ENCODE measurements around the gene ECHDC1.
"Not testable (repeated sequence)": the region's sequence is repeated elsewhere in the genome, so short reads cannot be mapped to it uniquely, and the experiment has no call there.

ECHDC1 gene, protein sequence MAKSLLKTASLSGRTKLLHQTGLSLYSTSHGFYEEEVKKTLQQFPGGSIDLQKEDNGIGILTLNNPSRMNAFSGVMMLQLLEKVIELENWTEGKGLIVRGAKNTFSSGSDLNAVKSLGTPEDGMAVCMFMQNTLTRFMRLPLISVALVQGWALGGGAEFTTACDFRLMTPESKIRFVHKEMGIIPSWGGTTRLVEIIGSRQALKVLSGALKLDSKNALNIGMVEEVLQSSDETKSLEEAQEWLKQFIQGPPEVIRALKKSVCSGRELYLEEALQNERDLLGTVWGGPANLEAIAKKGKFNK

DNA sequence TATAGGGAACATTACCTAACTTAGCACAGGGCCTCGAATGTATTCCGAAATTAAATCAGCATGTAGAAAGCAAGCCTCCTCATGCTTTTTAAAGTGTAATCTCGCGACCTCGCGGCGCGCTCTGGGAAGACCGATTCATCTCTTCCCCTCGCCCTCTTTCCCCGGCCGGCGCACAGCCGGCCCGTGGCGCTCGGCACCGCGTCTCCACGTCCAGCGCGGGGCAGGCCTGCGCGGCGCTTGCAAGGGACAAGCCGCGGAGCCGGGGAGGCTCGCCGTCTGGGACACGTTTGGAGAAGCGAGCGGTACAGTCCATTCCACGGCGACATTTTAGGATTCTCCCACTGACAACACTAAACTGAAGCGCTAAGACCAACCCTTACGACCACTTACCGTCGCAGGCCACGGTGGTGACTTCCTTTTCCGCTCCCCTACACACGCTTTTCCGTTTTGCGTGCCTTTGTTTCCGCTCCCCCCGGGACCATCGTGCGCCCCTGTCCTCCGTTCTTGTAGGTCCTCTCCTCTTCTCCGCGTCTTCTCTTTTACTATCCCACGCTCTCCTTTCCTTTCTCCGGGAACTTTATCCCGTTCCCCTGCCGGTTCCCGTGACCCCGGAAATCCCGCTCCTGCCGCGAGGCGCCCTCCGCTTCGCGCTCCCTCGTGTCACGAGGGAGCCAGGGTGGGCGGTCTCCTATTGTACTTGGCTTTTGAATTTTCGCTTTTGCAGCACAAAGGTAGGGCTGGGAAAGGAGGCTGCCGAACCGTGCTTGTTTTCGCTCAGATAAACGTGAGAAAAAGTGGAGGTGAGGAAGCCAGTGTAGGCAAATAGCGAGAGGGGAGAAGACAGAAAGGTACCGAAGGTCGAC, at the start of gene ECHDC1:
ECHDC1 (minus strand) TSS at position 664 of the 863 bp plus-strand sequence. CDS start 12,581 bp downstream, outside the sequence.
- peak; percentile 74 for DNase-seq (ENCODE audit: low spot score)

DNA sequence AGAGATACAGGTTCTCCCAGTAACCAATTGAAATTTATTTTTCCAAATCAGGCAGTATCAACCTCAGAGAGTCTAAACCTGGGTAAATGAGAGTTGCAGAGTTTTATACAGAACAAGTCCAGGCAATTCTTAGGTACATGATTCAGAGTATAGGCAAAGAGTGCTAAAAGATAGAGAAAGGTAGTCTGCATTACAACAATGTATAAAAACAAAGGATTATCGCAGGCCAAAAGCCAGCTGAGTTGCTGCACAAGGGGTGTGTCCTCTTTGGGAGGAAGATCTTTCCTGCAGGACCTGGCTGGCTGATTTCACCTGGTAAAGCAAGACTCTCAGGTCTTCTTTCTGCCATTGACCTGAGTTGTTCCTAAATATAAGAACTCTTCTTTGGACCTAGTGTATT, 48.9 kb upstream of the ECHDC1 start:
- DNase-seq (ENCODE audit: low spot score), result no peak

DNA sequence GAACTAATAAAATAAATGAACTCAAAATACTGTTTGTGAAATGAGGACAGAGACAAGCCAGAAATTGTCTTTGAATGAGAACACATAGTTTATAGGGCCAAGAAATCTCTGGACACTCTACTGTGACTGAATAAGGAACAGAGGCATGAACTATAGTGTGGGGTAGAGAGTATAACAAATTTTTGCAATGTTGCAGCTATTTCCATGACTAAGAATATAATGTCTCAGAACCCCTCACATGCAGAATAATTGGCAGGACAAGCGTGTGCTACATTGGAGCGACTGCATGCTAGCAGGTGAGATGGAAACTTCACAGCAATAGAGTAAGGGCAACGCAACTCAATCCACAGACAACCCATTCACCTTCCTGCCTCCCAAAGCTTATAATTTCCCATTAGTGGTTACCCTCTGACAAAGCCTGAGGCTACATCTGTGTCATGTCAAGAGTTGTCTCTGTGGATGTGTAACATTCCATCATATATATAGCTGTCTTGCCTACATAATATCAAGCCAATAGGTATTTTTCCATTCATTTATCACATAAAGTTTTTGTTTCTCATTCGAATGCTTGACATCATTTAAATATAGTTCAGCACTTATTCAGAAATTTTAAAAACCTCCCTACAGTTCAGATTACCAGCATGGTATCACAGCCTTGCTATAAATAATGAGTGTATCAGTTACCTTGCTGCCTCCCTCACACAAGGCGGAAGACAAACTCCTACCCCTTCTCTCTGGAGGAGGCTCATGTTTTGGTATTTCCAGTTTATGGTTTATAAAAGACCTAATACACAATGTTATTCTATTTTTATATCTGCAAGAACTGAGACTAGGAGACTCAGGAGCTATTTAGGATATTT, 47.9 kb upstream of the ECHDC1 start:
- peak; percentile 3 for DNase-seq (ENCODE audit: low spot score)

DNA sequence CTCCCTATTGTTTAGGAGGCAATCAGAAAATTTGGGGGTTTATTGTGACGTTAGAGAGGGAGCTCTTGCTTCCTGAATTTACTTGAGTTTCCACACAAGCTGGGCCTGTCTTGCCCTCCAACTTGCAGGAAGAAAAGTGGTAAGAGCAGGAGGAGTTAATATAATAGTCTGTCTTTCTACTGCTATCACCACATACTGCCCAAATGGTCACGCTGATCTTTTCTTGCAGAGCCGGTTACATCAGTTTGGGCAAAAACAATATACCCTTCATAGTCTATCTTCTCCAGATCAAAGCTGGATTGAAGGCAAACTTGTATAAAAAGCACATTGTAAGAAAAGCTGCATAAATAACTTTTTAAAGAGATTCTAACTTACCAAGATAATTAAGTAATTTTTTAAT, 46.3 kb upstream of the ECHDC1 start:
- DNase-seq (ENCODE audit: low spot score), result no peak

DNA sequence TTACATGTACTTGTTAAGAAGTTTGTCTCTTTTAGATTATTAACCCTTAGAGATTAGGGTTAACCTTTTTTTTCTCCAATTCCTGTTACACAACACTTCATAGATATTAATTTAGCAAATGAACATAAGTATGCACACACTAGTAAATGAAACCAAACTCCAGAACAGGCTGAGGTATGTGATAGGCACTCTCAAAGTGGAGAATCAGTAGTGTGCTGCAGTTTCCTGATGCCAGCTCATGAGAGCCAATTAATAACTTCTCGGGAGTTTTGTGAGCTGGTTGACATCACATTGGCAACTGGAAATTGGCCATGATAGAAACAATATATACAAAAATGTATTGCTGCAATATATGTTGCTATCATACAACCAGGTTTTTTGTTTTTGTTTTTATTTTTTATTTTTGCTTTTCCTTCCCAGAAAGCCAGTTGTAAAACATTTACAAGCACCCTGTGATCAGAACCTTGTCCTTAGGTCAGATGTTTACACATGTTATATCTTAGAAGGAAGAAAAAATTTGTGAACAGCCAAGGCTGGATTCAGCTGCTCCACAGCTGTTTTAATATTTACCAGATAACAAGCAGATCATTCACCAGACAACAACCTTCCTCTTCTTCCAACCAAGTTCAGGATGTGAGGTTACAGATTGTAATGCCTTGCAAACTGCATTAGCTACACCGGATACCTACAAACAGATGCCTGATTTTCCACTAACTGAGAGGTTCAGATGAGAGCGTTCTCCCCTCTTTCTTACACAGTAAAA, 42.4 kb upstream of the ECHDC1 start:
- DNase-seq (ENCODE audit: low spot score), result no peak

DNA sequence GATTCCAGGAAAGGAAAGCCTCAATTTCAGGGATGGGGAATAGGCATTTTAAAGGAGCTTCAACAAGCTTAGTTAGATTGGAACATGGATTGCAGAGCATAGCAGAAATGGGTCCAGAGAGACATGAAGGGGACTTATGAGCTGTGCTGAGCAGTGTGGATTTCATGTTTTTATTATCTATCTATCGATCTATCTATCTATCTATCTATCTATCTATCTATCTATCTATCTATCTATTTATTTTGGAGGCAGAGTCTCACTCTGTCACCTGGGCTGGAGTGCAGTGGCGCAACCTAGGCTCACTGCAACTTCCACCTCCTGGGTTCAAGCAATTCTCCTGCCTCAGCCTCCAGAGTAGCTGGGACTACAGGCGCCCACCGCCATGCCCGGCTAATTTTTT, 41.4 kb upstream of the ECHDC1 start:
- not testable (repeated sequence) for DNase-seq (ENCODE audit: low spot score)

DNA sequence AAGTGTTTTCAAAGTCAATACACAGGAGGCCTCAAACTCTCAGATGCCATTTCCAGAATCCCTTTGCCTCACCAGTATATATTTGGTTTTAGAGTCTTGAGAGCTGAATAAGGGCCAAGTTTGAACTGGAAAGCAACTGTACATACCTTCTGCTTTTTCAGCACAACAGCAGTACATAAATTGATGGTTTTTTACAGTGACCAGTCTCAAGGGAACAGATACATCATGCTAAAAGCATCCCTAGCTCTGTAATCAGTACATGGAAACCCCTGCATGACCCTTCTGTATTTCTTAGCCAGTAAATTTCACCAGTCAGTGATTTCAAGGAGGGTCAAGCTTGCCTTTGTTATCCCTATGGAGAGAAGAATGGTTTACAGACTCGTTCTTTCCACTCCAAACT, 40.6 kb upstream of the ECHDC1 start:
- no peak for DNase-seq (ENCODE audit: low spot score)

DNA sequence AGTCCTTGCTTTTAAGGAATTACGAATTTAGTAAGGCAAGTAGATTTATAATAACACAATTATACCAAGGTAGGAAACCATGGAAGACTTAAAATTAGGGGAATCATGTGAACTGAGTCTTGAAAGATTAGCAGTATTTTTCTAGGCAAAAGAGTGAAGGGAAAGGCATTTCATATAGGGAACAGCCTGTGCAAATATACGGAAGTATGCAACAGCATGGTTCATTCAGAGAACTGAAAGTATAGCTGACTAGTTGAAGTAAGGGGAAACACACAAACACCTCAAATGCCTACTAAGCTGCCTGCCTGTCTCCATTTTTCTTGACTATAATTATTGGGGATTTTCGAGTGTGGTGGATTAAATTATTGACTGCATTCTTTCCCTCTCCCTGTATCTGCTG, 39.0 kb upstream of the ECHDC1 start:
- no peak for DNase-seq (ENCODE audit: low spot score)

DNA sequence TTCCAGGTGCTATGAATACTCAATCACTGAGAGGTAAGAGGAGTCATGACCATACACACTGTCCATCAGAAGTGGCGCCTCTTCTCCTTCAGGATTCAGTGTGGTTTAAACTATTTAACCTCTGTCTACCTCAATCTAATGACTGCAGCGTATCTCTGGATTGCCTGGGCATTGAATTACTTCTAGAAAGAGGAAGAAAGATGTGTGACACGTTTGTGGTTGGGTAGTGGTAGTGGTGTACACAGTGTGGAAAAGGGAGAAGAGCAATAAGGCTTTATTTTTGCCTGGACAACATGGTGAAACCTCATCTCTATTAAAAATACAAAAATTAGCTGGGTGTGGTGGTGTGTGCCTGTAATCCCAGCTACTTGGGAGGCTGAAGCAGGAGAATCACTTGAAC, 38.0 kb upstream of the ECHDC1 start:
- no peak for DNase-seq (ENCODE audit: low spot score)

DNA sequence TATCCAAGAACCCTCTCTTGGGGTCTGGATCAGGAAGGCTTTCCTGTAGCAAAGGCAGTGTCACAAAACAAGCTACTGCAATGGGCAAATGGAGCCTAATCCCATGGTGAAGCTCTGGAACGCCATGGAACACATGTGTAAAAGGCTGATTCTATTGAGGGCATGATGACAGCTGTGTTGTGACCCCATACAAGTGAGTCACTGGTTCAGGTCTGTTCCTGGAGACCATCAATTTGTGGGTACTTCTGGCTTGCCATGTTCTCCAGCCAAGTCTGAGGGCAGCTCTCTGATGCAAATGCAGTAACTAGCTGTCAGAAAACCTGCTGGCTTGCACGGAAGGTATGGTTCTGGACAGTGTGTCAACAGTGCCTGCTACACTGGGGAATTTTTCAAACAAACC, 33.3 kb upstream of the ECHDC1 start:
- DNase-seq (ENCODE audit: low spot score), result no peak

DNA sequence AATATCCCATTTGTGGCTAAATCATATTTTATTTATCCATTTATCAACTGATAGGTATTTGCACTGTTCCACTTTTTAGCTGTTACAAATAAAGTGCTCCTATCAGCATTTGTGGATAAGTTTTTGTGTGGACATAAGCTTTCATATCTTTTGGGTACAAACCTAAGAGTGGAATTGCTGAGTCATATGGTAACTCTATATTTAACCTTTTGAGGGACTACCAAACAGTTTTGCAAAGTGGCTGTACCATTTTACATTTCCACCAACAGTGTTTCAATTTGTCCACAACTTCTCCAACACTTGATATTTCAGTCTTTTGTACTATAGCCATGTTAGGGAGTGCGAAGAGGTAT, 23.6 kb upstream of the ECHDC1 start:
- no peak for DNase-seq (ENCODE audit: low spot score)

DNA sequence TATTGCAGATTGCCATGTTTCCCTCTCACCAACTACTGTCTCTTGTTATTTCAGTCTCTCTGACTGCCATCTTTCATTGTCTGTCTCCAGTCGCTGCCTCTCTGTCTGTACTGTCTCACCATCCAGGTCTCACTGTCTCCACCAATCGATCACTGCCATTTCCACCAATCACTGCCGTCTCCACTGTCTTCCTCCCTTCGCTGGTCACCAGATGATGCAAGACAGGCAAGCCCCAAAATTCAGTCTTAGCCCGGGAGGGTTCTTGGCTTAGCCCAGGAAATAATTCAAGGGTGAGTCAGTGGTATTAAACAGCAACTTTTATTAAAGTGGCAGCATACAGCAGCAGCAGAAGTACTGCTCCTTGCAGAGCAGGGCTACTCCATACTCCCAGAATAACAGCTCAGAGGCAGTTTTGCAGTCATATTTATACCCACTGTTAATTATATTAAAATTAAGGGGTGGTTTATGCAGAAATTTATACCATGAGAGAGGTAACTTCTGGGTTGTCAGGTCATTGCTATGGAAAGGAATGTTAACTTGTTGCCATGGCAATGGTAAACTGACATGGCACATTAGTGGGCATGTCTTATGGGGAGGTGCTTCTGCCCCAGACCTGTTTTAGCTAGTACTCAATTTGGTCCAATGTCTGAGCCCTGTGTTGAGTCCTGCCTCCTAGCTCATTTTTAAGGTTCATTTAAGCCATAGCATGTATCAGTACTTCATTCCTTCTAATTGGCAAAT, 23.0 kb upstream of the ECHDC1 start:
- DNase-seq (ENCODE audit: low spot score), result no peak

DNA sequence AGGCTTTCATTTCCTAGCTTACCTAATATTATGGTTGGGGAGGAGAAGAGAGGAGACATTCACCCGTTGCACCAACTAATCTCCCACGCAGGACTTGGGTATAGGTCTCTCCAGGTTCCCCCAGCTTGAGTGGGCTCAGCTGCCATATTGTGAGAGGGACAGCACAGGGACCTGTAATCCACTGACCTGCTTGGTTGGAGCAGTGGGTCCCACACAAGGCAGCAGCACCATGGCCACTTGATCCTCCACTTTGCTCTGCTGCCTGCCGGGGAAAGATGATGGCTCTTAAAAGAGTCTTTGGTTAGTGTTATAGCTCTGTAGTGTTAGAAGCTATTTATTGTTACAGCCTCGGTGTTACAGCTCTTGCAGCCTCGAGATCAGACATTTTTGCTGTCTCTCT, 22.5 kb upstream of the ECHDC1 start:
- no peak for DNase-seq (ENCODE audit: low spot score)

DNA sequence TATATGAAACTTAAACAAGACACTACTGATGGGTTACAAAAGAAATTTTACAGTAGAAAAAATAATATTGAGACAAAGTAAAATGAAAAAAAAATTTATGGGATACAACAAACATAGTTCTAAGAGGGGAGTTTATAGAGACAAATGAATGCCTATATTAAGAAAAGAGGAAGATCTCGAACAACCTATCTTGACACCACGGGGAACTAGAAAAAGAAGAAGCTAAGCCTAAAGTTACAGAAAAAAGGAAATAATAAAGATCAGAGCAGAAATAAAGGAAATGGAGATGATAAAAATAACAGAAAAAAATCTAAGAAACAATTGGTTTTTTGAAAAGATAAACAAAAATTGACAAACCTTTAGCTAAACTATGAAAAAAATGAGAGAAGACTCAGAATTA, 9.1 kb upstream of the ECHDC1 start:
- DNase-seq (ENCODE audit: low spot score), result no peak

DNA sequence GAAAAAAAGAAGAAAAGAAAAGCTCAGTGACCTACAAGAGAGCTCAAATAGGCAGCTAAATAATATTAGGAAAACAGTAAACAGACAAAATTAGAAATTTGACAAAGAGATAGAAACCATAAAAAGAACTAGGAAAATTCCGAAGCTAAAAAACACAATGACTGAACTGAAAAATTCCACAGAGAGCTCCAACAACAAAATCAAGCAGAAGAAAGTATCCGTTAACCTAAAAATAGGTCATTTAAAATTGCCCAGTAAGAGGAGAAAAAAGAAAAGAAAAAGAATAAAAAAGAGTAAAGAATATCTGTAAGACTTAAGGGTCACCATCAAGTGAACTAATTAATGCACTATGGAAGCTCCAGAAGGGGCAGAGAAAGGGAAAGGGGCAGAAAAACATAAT, 6.6 kb upstream of the ECHDC1 start:
- no peak for DNase-seq (ENCODE audit: low spot score)

DNA sequence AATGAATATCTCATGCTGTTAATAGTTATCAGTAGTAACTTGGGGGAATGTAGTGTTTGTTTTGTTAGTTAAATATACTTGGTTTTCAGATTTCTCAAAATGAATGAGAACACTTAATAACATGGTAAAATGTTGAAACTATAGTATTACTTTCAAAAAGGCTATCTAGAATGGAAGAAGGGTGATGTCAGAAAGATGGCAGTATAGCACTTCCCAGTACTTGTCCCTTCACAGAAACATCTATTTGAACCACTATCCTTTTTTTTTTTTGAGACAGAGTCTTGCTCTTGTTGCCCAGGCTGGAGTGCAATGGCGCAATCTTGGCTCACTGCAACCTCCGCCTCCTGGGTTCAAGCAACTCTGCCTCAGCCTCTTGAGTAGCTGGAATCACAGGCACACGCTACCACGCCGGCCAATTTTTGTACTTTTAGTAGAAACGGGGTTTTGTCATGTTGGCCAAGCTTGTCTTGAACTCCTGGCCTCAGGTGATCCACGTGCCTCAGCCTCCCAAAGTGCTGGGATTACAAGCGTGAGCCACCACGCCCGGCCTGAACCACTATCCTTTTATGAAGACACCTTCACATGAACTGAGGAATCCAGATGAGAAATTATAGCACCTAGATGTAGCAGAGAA, 4.7 kb upstream of the ECHDC1 start:
- no peak for DNase-seq (ENCODE audit: low spot score)

DNA sequence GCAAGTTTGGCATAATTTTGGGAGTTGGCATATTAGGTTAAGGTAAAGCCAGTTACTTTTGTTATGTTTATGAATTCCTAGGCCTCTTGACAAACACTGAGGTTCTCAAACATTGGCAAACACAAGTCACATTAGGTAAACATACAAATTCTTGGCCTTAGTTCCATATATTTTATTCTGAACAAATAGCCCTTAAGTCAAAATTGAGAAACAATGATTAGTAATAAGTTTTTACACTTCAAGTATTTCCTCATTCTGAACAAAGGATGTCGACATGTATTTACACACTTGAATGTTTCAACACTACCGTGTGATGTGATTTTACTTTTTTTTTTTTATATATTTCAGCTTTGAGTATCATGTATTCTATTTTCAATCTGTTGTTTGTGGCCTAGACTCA, 3.8 kb upstream of the ECHDC1 start:
- DNase-seq (ENCODE audit: low spot score), result no peak

DNA sequence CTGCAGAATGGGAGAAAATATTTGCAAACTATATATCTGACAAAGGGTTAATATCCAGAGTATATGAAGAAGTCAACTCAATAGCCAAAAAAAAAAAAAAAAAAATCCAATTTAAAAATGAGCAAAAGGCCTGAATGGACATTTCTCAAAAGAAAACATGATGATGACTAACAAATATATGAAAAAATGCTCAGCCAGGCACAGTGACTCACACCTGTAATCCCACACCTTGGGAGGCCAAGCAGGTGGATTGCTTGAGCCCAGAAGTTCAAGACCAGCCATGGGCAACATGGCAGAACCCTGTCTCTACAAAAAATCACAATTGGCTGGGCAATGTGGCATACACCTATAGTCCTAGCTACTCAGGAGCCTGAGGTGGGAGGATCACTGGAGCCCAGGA, 2.1 kb upstream of the ECHDC1 start:
- no peak for DNase-seq (ENCODE audit: low spot score)

DNA sequence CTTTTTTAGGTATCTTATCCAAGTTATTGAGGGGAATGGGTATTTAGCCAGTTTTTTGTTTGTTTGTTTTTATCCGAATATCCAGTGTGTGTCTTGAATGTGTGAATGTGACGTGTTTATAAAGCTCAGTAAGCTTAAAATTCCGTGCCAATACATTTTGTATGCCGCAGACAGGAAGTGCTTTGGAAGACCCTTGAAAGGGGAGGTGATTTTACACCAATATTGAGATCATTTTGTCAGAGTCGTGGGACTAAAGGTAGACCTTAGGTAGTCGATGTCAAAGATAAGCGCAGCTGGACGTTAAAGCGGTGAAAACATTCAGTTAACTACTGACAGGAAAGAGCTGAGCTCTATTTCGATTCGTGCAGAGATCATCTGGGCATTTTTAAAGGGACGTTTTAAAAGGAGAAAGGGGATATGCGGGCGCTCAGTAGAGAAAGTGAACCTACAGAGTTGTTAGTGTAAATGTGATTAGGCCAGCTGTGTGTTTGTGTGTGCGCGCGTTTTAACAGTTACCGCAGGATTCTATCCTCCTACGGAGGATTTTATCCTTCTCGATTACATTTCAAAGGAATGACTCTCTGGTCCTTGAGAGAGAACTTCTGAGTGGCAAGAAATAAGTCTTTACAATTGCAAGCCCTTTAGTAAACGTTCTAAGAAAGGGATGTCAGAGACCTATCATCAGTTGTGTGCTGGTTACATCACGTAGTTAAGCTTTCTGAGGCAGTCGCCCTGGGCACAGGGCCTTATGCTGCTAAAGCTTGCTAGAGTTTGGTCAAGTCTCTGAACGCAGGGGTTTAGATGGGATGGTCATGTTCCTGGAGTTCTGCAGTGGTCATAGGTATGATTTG, 625 bp upstream of the ECHDC1 start:
- DNase-seq (ENCODE audit: low spot score), result peak; percentile 13
